ENCODE data around the gene NT5C2.
A peak's percentile ranks its signal among the peaks of the same experiment; 100 is the strongest.
"Not testable (repeated sequence)": the region's sequence is repeated elsewhere in the genome, so short reads cannot be mapped to it uniquely, and the experiment has no call there.

Gene NT5C2

GRCh38 chr10:103086799-103087198, 106.3 kb downstream of the NT5C2 start:
- DNase-seq (ENCODE audit: low read depth), result no peak

- DNase-seq (ENCODE audit: low read depth), result no peak
These were observed 106.8 kb downstream of the NT5C2 start for GRCh38 chr10:103086261-103086660.

- no peak for DNase-seq (ENCODE audit: low read depth)
These were observed 109.1 kb downstream of the NT5C2 start for GRCh38 chr10:103083977-103084320.

- DNase-seq (ENCODE audit: low read depth), result no peak
These were observed 109.7 kb downstream of the NT5C2 start for GRCh38 chr10:103083266-103083976.

- DNase-seq (ENCODE audit: low read depth), result no peak
These were observed 110.4 kb downstream of the NT5C2 start for GRCh38 chr10:103082683-103083082.

GRCh38 chr10:103080891-103081581, 112.0 kb downstream of the NT5C2 start:
- no peak for DNase-seq (ENCODE audit: low read depth)

- no peak for DNase-seq (ENCODE audit: low read depth)
These were observed 113.1 kb downstream of the NT5C2 start for GRCh38 chr10:103079946-103080345.

- DNase-seq (ENCODE audit: low read depth), result no peak
These were observed 114.0 kb downstream of the NT5C2 start for GRCh38 chr10:103079100-103079499.

GRCh38 chr10:103078676-103079075, 114.4 kb downstream of the NT5C2 start:
- no peak for DNase-seq (ENCODE audit: low read depth)

- DNase-seq (ENCODE audit: low read depth), result no peak
These were observed 114.8 kb downstream of the NT5C2 start for GRCh38 chr10:103078309-103078615.

- no peak for DNase-seq (ENCODE audit: low read depth)
These were observed 115.4 kb downstream of the NT5C2 start for GRCh38 chr10:103077491-103078308.

GRCh38 chr10:103077020-103077419, 116.1 kb downstream of the NT5C2 start:
- no peak for DNase-seq (ENCODE audit: low read depth)

- no peak for DNase-seq (ENCODE audit: low read depth)
These were observed 120.2 kb downstream of the NT5C2 start for GRCh38 chr10:103072891-103073290.

GRCh38 chr10:103072276-103072675, 120.8 kb downstream of the NT5C2 start:
- no peak for DNase-seq (ENCODE audit: low read depth)

GRCh38 chr10:103069453-103070331, 123.4 kb downstream of the NT5C2 start:
- DNase-seq (ENCODE audit: low read depth), result peak; percentile 53

- DNase-seq (ENCODE audit: low read depth), result no peak
These were observed 125.1 kb downstream of the NT5C2 start for GRCh38 chr10:103067956-103068355.

- no peak for DNase-seq (ENCODE audit: low read depth)
These were observed 125.6 kb downstream of the NT5C2 start for GRCh38 chr10:103067484-103067883.

- not testable (repeated sequence) for DNase-seq (ENCODE audit: low read depth)
These were observed 126.0 kb downstream of the NT5C2 start for GRCh38 chr10:103067099-103067477.

- DNase-seq (ENCODE audit: low read depth), result no peak
These were observed 126.7 kb downstream of the NT5C2 start for GRCh38 chr10:103066141-103067098.

- DNase-seq (ENCODE audit: low read depth), result no peak
These were observed 128.1 kb downstream of the NT5C2 start for GRCh38 chr10:103064956-103065355.
